Kidney epithelial cell (primary cell): ENCODE results near the gene CDCP2. TPM values are rescaled to one million over a fixed set of nuclear protein-coding genes. Genes with fewer than 3 reads are reported as not detected.

ENCODE experiments used
- DNase-seq: peaks from one replicate; pipeline ENCODE4 v3.0.0-alpha.2; 2010; ENCODE audit warnings: low read depth
- H3K27me3 ChIP-seq: 2 replicates; pipeline ENCODE4 v1.6.0; 2011; ENCODE audit warnings: low read length; ENCODE audit not compliant: control insufficient read depth, insufficient read depth
- H3K36me3 ChIP-seq: 2 replicates; pipeline ENCODE4 v1.5.1; 2011; ENCODE audit warnings: low read length; ENCODE audit not compliant: control insufficient read depth, insufficient read depth
- H3K4me3 ChIP-seq: 2 replicates; pipeline ENCODE4 v1.5.1; 2011; ENCODE audit warnings: low read depth, mild to moderate bottlenecking, control low read depth, low read length
- total RNA-seq: library from RNA; depleted of rRNA; stranded (reverse); fragments of >200 nt; gene quantifications from 2 replicates; pipeline ENCODE4 v1.2.3, GENCODE V29; 2015
- TF ChIP-seq, protein P1 (sequence below): IDR thresholded peaks from 2 replicates; pipeline ENCODE4 v1.5.1; 2011; ENCODE audit warnings: mild to moderate bottlenecking, moderate library complexity, low read length, control low read depth, inconsistent platforms; ENCODE audit not compliant: insufficient read depth, poor library complexity, severe bottlenecking

The CDCP2 gene
- total RNA-seq, 1 donor from 2014 or later: not detected

DNA sequence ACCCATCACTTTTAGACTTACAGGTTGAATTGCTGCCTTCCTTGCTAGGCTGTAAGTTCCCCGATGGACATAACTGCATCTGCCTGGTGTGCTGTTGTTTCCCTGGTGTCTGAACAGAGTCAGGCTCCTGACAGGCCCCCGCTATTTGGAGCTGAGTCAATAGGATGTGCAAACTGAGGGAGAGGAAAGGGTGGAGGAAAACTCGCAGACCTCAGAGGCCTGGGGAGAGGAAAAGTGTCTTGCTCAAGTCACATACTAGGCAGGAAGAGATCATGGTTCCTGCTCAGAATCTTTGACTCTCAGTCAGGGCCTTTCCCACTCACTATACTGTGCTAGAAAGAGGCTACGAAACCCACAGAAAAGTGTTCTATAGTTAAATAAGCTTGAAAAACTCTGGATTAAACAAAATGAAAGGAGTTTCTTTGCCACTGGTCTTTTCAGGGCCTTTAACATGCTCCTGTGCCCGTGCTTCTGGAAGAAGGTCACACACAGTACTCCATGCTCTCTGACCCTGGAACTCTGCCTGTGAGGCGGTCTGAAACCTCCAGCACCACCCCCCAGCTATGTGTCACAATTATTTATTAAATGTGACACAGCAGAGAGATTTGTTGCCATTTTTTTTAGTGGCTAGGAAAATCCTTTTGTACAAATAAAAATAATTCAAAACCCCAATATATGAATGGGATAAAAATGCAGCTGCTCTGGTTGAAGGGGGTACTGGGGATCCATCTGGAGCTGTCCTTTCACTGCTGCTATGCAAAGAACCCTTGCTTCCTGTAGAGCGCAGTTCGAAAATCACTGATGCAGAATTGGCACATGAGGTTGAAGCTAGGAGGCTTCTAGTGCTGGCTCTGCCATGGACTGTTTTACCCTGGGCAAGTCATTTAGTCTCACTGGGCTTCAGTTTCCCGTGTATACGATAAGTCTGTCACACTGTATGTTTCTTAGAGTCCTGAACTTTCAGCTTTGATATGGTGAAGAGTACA lies 20.1 kb upstream of the CDCP2 start:
- TF ChIP-seq, protein P1, sequence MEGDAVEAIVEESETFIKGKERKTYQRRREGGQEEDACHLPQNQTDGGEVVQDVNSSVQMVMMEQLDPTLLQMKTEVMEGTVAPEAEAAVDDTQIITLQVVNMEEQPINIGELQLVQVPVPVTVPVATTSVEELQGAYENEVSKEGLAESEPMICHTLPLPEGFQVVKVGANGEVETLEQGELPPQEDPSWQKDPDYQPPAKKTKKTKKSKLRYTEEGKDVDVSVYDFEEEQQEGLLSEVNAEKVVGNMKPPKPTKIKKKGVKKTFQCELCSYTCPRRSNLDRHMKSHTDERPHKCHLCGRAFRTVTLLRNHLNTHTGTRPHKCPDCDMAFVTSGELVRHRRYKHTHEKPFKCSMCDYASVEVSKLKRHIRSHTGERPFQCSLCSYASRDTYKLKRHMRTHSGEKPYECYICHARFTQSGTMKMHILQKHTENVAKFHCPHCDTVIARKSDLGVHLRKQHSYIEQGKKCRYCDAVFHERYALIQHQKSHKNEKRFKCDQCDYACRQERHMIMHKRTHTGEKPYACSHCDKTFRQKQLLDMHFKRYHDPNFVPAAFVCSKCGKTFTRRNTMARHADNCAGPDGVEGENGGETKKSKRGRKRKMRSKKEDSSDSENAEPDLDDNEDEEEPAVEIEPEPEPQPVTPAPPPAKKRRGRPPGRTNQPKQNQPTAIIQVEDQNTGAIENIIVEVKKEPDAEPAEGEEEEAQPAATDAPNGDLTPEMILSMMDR: no peak
- H3K27me3 ChIP-seq: no peaks in the 10 kb centered on the region
- H3K4me3 ChIP-seq: no peak overlapping the region
- no peak for DNase-seq
- no peaks in the 10 kb centered on the region for H3K36me3 ChIP-seq

DNA sequence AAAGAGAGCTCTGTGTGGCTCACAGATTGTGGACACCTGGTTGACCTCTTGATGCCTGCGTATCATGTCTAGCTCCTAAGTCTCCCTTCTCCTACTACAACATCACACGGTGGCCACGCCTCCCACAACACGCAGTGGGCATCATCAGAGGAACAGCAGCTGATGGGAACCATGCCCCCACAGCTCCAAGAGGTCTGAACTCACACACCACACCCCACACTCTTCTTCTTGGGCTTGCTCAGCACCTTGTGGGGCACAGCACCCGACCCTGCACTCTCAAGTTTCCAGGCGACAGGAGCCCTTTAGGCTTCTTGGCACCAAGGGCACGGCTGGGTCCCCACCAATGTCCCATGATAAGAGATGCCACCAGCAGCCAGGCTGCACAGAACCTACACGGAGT lies 18.8 kb upstream of the CDCP2 start:
- H3K4me3 ChIP-seq: no peak overlapping the region
- no peaks in the 10 kb centered on the region for H3K27me3 ChIP-seq
- DNase-seq: no peak
- TF ChIP-seq, protein P1: no peak
- H3K36me3 ChIP-seq: no peaks in the 10 kb centered on the region

DNA sequence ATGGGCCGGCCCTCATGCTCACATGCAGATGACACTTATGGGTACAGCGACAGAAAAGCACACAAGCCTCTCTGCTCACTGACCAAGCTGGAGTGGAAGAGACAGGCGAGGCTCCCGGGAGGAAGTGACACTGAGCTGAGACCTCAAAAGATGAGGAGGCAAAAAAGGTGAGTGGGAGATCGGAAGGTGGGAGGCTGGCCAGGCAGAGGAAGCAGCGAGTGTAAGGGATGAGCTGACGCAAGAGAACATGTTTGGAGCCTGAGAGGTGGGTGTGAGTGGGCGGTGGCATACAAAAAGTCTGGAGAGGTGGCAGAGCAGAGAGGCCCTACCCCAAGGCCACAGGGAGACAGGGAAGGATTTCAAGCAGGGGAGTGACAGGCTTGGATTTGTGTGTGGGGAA lies 18.2 kb upstream of the CDCP2 start:
- TF ChIP-seq, protein P1: no peak
- no peak for DNase-seq
- no peaks in the 10 kb centered on the region for H3K27me3 ChIP-seq
- H3K36me3 ChIP-seq: no peaks in the 10 kb centered on the region
- H3K4me3 ChIP-seq: no peak overlapping the region

DNA sequence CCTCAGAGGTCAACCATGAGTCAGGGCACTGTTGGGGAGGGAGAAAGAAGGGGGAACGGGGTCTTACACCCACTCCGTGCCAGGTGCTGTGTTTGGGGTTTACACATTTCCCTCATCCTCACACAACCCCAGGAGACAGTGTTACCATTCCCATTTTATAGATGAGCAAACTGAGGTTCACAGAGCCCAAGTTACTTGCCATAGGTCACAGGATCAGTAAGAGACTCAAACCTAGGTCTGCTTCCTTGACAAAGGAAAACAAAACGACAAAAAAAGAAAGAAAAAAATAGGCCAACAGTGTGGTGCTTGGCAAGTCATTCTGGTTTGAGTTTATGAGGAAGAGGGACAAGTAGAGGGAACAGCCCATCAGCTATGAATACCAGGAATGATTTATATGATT lies 16.3 kb upstream of the CDCP2 start:
- Histone ChIP-seq H3K27me3 (no peaks in the 10 kb centered on the region), H3K36me3 (no peaks in the 10 kb centered on the region), H3K4me3 (no peak overlapping the region)
- TF ChIP-seq, protein P1: no peak
- DNase-seq: no peak

DNA sequence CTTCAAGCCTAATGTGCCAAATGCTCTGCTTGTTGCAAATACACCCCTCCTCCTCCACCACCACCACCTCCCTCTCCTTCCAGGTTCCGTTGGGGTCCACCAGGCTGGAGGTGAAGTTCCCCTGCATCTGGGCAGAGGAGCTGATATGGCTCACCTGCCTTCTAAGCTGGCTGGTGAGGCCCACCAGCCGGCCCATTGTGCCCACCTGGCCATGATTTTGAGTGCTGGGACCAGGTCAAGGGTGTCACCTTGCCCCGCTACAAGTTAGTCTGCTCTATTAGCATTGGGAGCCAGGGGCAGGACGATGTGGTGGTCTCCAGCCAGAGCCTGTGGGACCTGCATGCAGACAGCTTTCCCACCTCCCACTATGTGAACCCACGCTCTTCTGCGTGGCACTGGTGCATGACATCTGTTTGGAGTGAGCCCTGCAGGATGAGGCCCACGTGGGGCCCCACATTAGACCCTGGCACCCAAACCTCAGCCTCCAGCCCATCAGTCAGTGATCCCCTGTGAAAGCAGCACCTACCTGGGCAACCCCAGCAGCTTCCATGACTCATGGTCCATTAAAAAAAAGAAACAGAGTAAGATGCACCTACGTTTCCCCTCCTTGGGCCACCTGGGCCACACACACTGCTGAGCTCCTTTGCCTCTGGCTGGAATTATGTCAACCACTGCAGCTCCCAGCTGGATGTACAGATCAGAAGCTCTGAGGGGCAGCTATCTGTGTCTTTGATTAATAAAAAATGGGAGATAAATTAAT lies 15.6 kb upstream of the CDCP2 start:
- Histone ChIP-seq H3K27me3 (no peaks in the 10 kb centered on the region), H3K4me3 (no peak overlapping the region), H3K36me3 (no peaks in the 10 kb centered on the region)
- TF ChIP-seq, protein P1: no peak
- no peak for DNase-seq
